Gastrocnemius medialis (tissue), 4 donors: Measurements from ENCODE around the gene FTSJ3. TPM values are rescaled to one million over a fixed set of nuclear protein-coding genes. Genes with fewer than 3 reads are reported as not detected.

Experiments
- ATAC-seq, 2 donors: fragments of 150-250 bp; one replicate each; pipeline ENCODE4 v1.9.1; 2016
- DNase-seq, 2 donors: peaks; one replicate each; pipeline ENCODE4 v3.0.0-alpha.2; 2019
- H3K27ac ChIP-seq, 4 donors: fragments of 200-600 bp; sonication (generic); 1 replicate in 1 of 4; 2 replicates in 3 of 4; pipeline ENCODE4 v1.5.1; 2016 to 2018; ENCODE audit warnings: mild to moderate bottlenecking in 2 of 4, moderate library complexity in 1 of 4
- H3K27me3 ChIP-seq, 3 donors: fragments of 200-600 bp; sonication (generic) in 2 of 3; 1 replicate in 1 of 3; 2 replicates in 2 of 3; pipeline versions ENCODE4 v1.5.1 to v1.6.0; 2016 to 2019; ENCODE audit warnings: mild to moderate bottlenecking in 1 of 3, moderate library complexity in 1 of 3
- H3K36me3 ChIP-seq, 2 donors: fragments of 200-600 bp; sonication (generic) in 1 of 2; one replicate each; pipeline ENCODE4 v1.5.1; 2017 to 2018
- H3K4me1 ChIP-seq, 2 donors: fragments of 200-600 bp; sonication (generic) in 1 of 2; one replicate each; pipeline ENCODE4 v1.5.1; 2016 to 2017; ENCODE audit warnings: mild to moderate bottlenecking in 2 of 2
- H3K4me3 ChIP-seq, 4 donors: fragments of 200-600 bp; sonication (generic) in 3 of 4; 1 replicate in 1 of 4; 2 replicates in 3 of 4; pipeline ENCODE4 v1.5.1; 2016 to 2019; ENCODE audit warnings: mild to moderate bottlenecking in 2 of 4
- H3K9me3 ChIP-seq, 3 donors: fragments of 200-600 bp; sonication (generic) in 2 of 3; 1 replicate in 1 of 3; 2 replicates in 2 of 3; pipeline ENCODE4 v1.5.1; 2016 to 2019
- CTCF ChIP-seq, 5 experiments: fragments of 450-650 bp in 3 of 5; fragments of 200-600 bp in 2 of 5; sonication (generic) in 2 of 5; IDR thresholded peaks in 4 of 5; conservative IDR thresholded peaks in 1 of 5; 1 replicate in 4 of 5; 2 replicates in 1 of 5; pipeline ENCODE4 v1.5.1; 2016 to 2019; ENCODE audit warnings: antibody characterized with exemption in 5 of 5, mild to moderate bottlenecking in 3 of 5, moderate library complexity in 3 of 5
- POLR2A ChIP-seq, 2 donors: fragments of 450-650 bp; IDR thresholded peaks; one replicate each; pipeline ENCODE4 v1.6.1; 2017; ENCODE audit warnings: antibody characterized with exemption in 2 of 2, mild to moderate bottlenecking in 2 of 2, moderate library complexity in 2 of 2
- in situ Hi-C, 4 donors: fragments of 200-750 bp; cut with MboI; loops; one replicate each; pipeline versions ENCODE4 v1.15.0 to v1.8.0; 2017; ENCODE audit warnings: low sequenced_read_pairs in 4 of 4
- intact Hi-C: fragments of 100-400 bp; cut with DNase I; formaldehyde crosslinking; loops from one replicate; pipeline ENCODE4 v1.15.1; 2023; ENCODE audit warnings: low total_unique reads
- total RNA-seq, 4 donors: library from RNA; depleted of rRNA; stranded (reverse); fragments of >200 nt; gene quantifications; one replicate each; pipeline versions ENCODE4 v1.1.0 to v1.2.3, GENCODE V29; 2016

The FTSJ3 gene
- total RNA-seq, 4 donors from 2014 or later, result 24.6 to 46.3 (median 34.9) TPM

DNA sequence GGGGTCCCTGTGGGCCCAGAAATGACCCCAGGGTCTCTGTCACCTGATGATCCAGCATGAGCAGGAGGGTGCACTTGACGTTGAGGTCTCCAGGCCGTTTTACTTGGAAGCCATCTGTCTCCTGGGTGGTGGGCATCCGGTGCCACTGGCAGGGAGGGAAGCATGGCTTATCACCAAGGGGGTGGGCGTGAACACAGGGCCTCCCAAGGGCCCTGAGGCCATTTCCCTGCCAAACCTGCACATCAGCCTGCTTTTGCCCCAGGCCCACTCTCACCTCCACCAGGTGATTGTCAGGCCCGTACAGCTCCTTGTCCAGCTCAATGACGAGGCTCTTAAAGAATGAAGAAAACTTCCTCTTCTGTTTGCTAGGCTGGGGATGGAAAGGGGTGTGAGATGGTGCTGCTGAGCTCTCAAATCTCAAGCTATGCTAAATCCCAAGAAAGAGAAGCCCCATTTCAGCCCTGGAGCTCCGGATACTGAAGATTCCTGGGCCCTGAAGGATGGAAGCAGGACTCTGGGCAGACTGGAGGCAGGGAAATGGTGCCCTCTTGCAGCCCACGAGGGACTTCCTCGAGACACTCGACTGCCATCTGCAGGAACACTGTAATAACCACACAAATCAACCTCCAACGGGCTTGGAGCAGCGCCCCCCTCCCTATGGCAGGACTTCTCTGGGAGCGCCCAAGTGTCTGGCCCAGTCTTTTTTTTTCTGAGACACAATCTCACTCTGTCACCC lies 7.1 kb upstream of the FTSJ3 start:
- peak in 4 of 5 experiments; percentile 31 to 52 (median 36) for TF ChIP-seq CTCF (IDR thresholded peaks at IDR 0.05 in 4 of 5, conservative IDR thresholded peaks at IDR 0.05 in 1 of 5)
- TF ChIP-seq POLR2A (IDR thresholded peaks at IDR 0.05), result no peak
- no peak overlapping the region for H3K4me3 ChIP-seq
- no peaks in the 10 kb centered on the region for H3K27me3 ChIP-seq
- intact Hi-C loops (no loop called here), in situ Hi-C loops (loop anchor here in 2 of 4 donors (25.0 kb wide), 2 partner anchors 397 to 678 kb away; partner anchors contain the start of genes CEP95 (in 1 of the 2), CYB561 (in 1 of the 2) and DDX5 (in 1 of the 2))
- peaks cover 42 to 56% of the 10 kb centered on the region in 2 donors for H3K4me1 ChIP-seq
- ATAC-seq, result peak; percentile 18 to 62
- H3K27ac ChIP-seq, result peak overlapping the region; percentile 35 to 99 (median 56)
- DNase-seq, result peak in 1 of 2 donors; percentile 80
- no peaks in the 10 kb centered on the region for H3K9me3 ChIP-seq
- H3K36me3 ChIP-seq, result peaks cover 0 to 72% of the 10 kb centered on the region in 2 donors

- in situ Hi-C loops (loop anchor here in 2 of 4 donors (25.0 kb wide), 2 partner anchors 397 to 678 kb away; partner anchors contain the start of genes CEP95 (in 1 of the 2), CYB561 (in 1 of the 2) and DDX5 (in 1 of the 2)), intact Hi-C loops (no loop called here)
- TF ChIP-seq CTCF (IDR thresholded peaks at IDR 0.05 in 4 of 5, conservative IDR thresholded peaks at IDR 0.05 in 1 of 5) (no peak), POLR2A (IDR thresholded peaks at IDR 0.05) (no peak)
- Histone ChIP-seq H3K36me3 (peaks cover 0 to 79% of the 10 kb centered on the region in 2 donors), H3K4me3 (no peak overlapping the region), H3K27ac (peak overlapping the region in 3 of 4 donors; percentile 22 to 99 (median 47)), H3K9me3 (no peaks in the 10 kb centered on the region), H3K4me1 (peaks cover 42 to 53% of the 10 kb centered on the region in 2 donors), H3K27me3 (no peaks in the 10 kb centered on the region)
- DNase-seq, result no peak
- ATAC-seq, result no peak
Measured at GRCh38 chr17:63833741-63834373, 6.4 kb upstream of the FTSJ3 start.

DNA sequence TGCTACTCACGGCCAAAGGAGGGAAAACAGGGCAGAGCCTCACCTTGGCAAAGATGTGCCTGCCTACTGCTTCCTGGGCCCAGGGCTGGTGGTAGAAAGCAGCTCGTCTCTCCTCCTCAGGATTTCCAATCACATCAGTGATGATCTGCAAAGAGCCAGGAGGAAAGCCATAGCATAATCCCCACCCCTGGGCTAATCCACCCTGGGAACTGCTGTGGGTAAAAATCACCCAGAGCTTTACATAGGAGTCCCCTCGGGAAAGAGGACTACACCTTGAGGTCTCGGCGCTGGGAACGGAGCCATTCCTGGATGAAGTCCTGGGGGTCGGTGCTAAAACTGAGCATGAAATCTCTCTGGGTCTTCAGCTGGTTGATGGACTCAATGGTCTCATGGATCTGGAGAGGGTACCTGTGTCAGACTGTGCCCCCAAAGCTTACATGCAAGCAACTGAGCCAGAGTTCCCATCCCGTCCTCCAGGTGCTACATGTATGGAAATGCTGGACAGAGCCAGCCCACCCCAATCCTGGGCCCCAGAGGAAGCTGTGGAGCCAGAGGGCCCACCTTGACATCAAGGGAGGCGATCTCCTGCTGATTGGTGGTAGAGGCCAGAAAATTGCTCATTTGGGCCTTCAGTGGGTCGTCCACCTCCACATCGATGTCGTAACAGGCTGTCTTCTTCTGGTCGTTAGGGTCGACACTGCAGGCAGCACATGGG lies 5.7 kb upstream of the FTSJ3 start:
- no peak for TF ChIP-seq CTCF (IDR thresholded peaks at IDR 0.05 in 4 of 5, conservative IDR thresholded peaks at IDR 0.05 in 1 of 5)
- no peak for TF ChIP-seq POLR2A (IDR thresholded peaks at IDR 0.05)
- in situ Hi-C loops, result loop anchor here in 2 of 4 donors (25.0 kb wide), 2 partner anchors 396 to 679 kb away; partner anchors contain the start of genes CEP95 (in 1 of the 2), CYB561 (in 1 of the 2) and DDX5 (in 1 of the 2)
- ATAC-seq (no peak), DNase-seq (no peak)
- Histone ChIP-seq H3K4me3 (no peak overlapping the region), H3K27ac (peak overlapping the region in 3 of 4 donors; percentile 22 to 99 (median 47)), H3K4me1 (peaks cover 43 to 53% of the 10 kb centered on the region in 2 donors), H3K27me3 (no peaks in the 10 kb centered on the region), H3K36me3 (peaks cover 0 to 79% of the 10 kb centered on the region in 2 donors), H3K9me3 (no peaks in the 10 kb centered on the region)
- intact Hi-C loops, result no loop called here

DNA sequence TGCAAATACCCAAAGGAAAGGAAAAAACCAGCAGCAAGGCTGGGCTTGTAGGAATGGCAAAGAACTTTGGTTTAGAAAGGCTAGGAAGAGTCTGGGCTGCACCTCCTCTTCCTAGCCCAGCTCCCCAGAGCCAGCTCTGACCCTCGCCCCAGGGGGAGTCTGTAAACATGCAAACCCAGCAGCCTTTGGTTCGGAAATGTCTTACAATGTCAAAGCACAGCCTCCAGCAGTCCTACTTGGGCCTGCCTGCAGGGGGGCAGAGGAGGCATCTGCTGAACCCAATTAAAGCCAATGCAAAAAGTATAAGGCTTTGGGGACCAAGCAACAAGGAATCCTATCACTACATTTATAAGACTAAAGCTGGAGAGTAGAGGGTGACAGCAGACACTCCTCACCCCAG lies 5.0 kb upstream of the FTSJ3 start:
- in situ Hi-C loops, result loop anchor here in 2 of 4 donors (25.0 kb wide), 2 partner anchors 395 to 680 kb away; partner anchors contain the start of genes CEP95 (in 1 of the 2), CYB561 (in 1 of the 2) and DDX5 (in 1 of the 2)
- Histone ChIP-seq H3K9me3 (no peaks in the 10 kb centered on the region), H3K4me1 (peaks cover 41 to 49% of the 10 kb centered on the region in 2 donors), H3K4me3 (no peak overlapping the region), H3K27ac (no peak overlapping the region), H3K36me3 (peaks cover 0 to 79% of the 10 kb centered on the region in 2 donors), H3K27me3 (no peaks in the 10 kb centered on the region)
- TF ChIP-seq POLR2A (IDR thresholded peaks at IDR 0.05) (no peak), CTCF (IDR thresholded peaks at IDR 0.05 in 4 of 5, conservative IDR thresholded peaks at IDR 0.05 in 1 of 5) (no peak)
- DNase-seq (no peak), ATAC-seq (no peak)
- intact Hi-C loops, result no loop called here
